GM12878 (cell line): ENCODE results near the gene DICER1. TPM values are rescaled to one million over a fixed set of nuclear protein-coding genes. Genes with fewer than 3 reads are reported as not detected.

Experiments used
- ATAC-seq: fragments of 200-7000 bp; cut with Tn5 transposase; 3 replicates; pipeline ENCODE4 v1.9.1; 2020; ENCODE audit warnings: mild to moderate bottlenecking, moderate library complexity
- BruUV-seq: library from RNA; stranded (reverse); fragments of 400-500 nt; replicated peaks from 2 replicates; lab custom pipeline; 2021; lab: Mats Ljungman, UMichigan
- CTCF ChIA-PET: fragments of 300-600 bp; sonication (Branson Sonifier 250); formaldehyde crosslinking; extraction: SDS; loops from one replicate; lab custom pipeline; 2021; ENCODE audit warnings: inconsistent platforms; lab: Yijun Ruan, JAX
- POLR2A ChIA-PET: fragments of 350-600 bp; formaldehyde crosslinking; extraction: SDS; loops from one replicate; lab custom pipeline; 2021; ENCODE audit warnings: inconsistent platforms; lab: Charles Lee
- RAD21 ChIA-PET: fragments of 300-600 bp; sonication (Branson Sonifier 250); formaldehyde crosslinking; loops from one replicate; lab custom pipeline; 2023; ENCODE audit warnings: antibody characterized with exemption; ENCODE audit not compliant: unreplicated experiment; lab: Charles Lee
- SMC1A ChIA-PET: fragments of 300-600 bp; sonication (Branson Sonifier 250); formaldehyde crosslinking; loops from one replicate; lab custom pipeline; 2023; ENCODE audit not compliant: unreplicated experiment, uncharacterized antibody; lab: Charles Lee
- DNase-seq: peaks from one replicate; pipeline ENCODE4 v3.0.0-alpha.2; 2011; ENCODE audit warnings: low read depth, low spot score
- FAIRE-seq: peaks from 3 replicates; lab custom pipeline; 2011; peaks lifted over from hg19 to GRCh38; lab: Jason Lieb, UNC
- H2AFZ ChIP-seq: 2 replicates; pipeline ENCODE4 v1.6.0; 2011; ENCODE audit warnings: low read depth, low read length, control low read depth; ENCODE audit not compliant: control insufficient read depth
- H3K27ac ChIP-seq: 2 replicates; pipeline ENCODE4 v1.5.1; 2011; ENCODE audit warnings: control low read depth; ENCODE audit not compliant: control insufficient read depth, insufficient read depth
- H3K27me3 ChIP-seq, 2 experiments: replicated peaks in 1 of 2; 2 replicates each; pipeline versions ENCODE4 v1.6.0 to v1.6.1; 2011; ENCODE audit warnings: low read length in 1 of 2; ENCODE audit not compliant: control insufficient read depth in 2 of 2, insufficient read depth in 2 of 2
- H3K36me3 ChIP-seq, 2 experiments: 2 replicates each; pipeline ENCODE4 v1.5.1; 2011; ENCODE audit warnings: low read length in 1 of 2; ENCODE audit not compliant: control insufficient read depth in 2 of 2, insufficient read depth in 2 of 2
- H3K4me1 ChIP-seq: 2 replicates; pipeline ENCODE4 v1.6.1; 2011; ENCODE audit warnings: mild to moderate bottlenecking, low read length, moderate library complexity, mixed read lengths; ENCODE audit not compliant: control insufficient read depth, insufficient read depth
- H3K4me2 ChIP-seq: 2 replicates; pipeline ENCODE4 v1.6.0; 2011; ENCODE audit warnings: control low read depth; ENCODE audit not compliant: control insufficient read depth, insufficient read depth
- H3K4me3 ChIP-seq: fragments of 200-600 bp; sonication (generic); 2 replicates; pipeline ENCODE4 v1.5.1; 2016
- H3K79me2 ChIP-seq: 2 replicates; pipeline ENCODE4 v1.6.0; 2011; ENCODE audit warnings: low read length; ENCODE audit not compliant: control insufficient read depth, insufficient read depth
- H3K9ac ChIP-seq: 2 replicates; pipeline ENCODE4 v1.8.0; 2011; ENCODE audit warnings: low read length, control low read depth, mixed read lengths; ENCODE audit not compliant: control insufficient read depth, insufficient read depth
- H3K9me3 ChIP-seq: replicated peaks from 3 replicates; pipeline ENCODE4 v1.5.1; 2011; ENCODE audit warnings: mild to moderate bottlenecking, low read length; ENCODE audit not compliant: control insufficient read depth, insufficient read depth
- H4K20me1 ChIP-seq: 2 replicates; pipeline ENCODE4 v1.6.0; 2011; ENCODE audit not compliant: control insufficient read depth, insufficient read depth
- CBX5 ChIP-seq: sonication (generic); IDR thresholded peaks from 2 replicates; pipeline ENCODE4 v1.6.1; 2016; ENCODE audit warnings: low read depth, moderate library complexity, mild to moderate bottlenecking, inconsistent platforms
- CHD2 ChIP-seq: IDR thresholded peaks from 2 replicates; pipeline ENCODE4 v1.6.1; 2011; ENCODE audit warnings: low read depth, low read length, improper control_type of control experiment, borderline replicate concordance
- MTA3 ChIP-seq: IDR thresholded peaks from 2 replicates; pipeline ENCODE4 v1.6.1; 2012; ENCODE audit warnings: low read length, inconsistent platforms, borderline replicate concordance
- NFYA ChIP-seq: IDR thresholded peaks from 2 replicates; pipeline ENCODE4 v1.6.1; 2011; ENCODE audit warnings: low read depth, mild to moderate bottlenecking, low read length, improper control_type of control experiment, borderline replicate concordance
- RB1 ChIP-seq: fragments of 450-650 bp; formaldehyde crosslinking; IDR thresholded peaks from 2 replicates; pipeline ENCODE4 v1.6.1; 2017; ENCODE audit warnings: mild to moderate bottlenecking, borderline replicate concordance
- WGBS: methylation state at CpG from one replicate; pipeline ENCODE4 v1.1.6; 2016; ENCODE audit warnings: low lambda C conversion rate; ENCODE audit not compliant: insufficient replicate concordance, insufficient coverage; ENCODE audit errors: missing lambda C conversion rate; 5-methylcytosine and 5-hydroxymethylcytosine counted together
- in situ Hi-C: fragments of 300-500 bp; cut with MboI; formaldehyde crosslinking; loops from 9 replicates; pipeline ENCODE4 v1.14.3; 2018; ENCODE audit warnings: mixed read lengths
- intact Hi-C: fragments of 100-400 bp; cut with micrococcal nuclease; formaldehyde crosslinking; loops from one replicate; pipeline ENCODE4 v1.14.2; 2022; ENCODE audit not compliant: unreplicated experiment
- polyA plus RNA-seq, 11 experiments: library from polyadenylated mRNA; depleted of rRNA in 4 of 11; unstranded in 6 of 11; stranded (reverse) in 5 of 11; fragments of >200 nt; fragmentation: Nextera tagmentation in 4 of 11; fragmentation: Illumina TruSeq in 1 of 11; extraction: Ambion mirVana in 4 of 11; extraction: Trizol in 1 of 11; gene quantifications; 1 replicate in 1 of 11; 2 replicates in 10 of 11; pipeline versions ENCODE4 v1.2.1 to v1.2.3, GENCODE V29; 2011 to 2016; ENCODE audit warnings: inconsistent platforms in 2 of 11, missing spikeins in 2 of 11, low read depth in 1 of 11
- total RNA-seq, 4 experiments: library from RNA; depleted of rRNA in 3 of 4; stranded (reverse); fragments of >200 nt in 3 of 4; fragmentation: Illumina TruSeq in 1 of 4; extraction: Trizol in 1 of 4; gene quantifications; 2 replicates each; pipeline versions ENCODE4 v1.2.1 to v1.2.3, GENCODE V29; 2013 to 2021
- TF ChIP-seq, protein P1 (sequence below): IDR thresholded peaks from 2 replicates; pipeline ENCODE4 v1.6.1; 2012; ENCODE audit warnings: low read depth, low read length, improper control_type of control experiment

The DICER1 gene
- total and polyA plus RNA-seq, 10 of the 15 experiments (the other 5 are each of a cell fraction or from before 2014, with no cell fraction given), result 6.8 to 70.8 (median 37.1) TPM

DNA sequence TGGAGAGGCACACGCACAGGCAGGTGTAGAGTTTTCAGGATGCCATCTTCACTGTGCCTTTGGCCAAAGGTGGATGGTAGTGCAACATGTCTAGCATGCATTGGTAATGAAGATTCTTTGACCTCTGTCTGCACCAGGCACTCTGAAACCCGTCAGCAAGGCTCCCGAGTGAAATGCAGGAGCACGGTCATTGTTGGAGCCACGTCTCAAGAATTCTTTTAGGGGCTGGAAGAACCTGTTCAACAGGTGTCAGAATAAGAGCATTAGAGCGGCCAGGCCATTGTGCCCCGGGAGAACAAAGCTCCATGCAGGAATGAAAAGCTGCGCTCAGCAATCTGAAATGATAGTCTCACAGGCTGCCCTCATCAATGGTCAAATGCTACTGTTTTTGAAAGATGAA is 40.2 kb upstream of the DICER1 start:
- WGBS, result 81% methylated on average over 8 of the region's 8 CpGs
- POLR2A ChIA-PET, result interaction anchor here (0.7 kb wide), 1 partner anchor 149 kb away, joined by 6 read pairs; no protein-coding TSS in a partner anchor
- in situ Hi-C loops, result loop anchor here (10.0 kb wide), 1 partner anchor 513 kb away; no protein-coding TSS in a partner anchor
- Histone ChIP-seq H3K9me3 (no peaks in the 10 kb centered on the region), H3K4me1 (no peaks in the 10 kb centered on the region), H4K20me1 (no peaks in the 10 kb centered on the region), H3K79me2 (no peaks in the 10 kb centered on the region), H3K9ac (no peak overlapping the region), H3K27ac (no peak overlapping the region), H3K4me2 (no peak overlapping the region), H3K4me3 (no peak overlapping the region), H2AFZ (no peak overlapping the region), H3K36me3 (no peaks in the 10 kb centered on the region; a peak in 1 of 4 replicates), H3K27me3 (no peaks in the 10 kb centered on the region)
- intact Hi-C loops, result loop anchor here (2.0 kb wide), 1 partner anchor 509 kb away; no protein-coding TSS in a partner anchor
- DNase-seq, result no peak
- FAIRE-seq, result no peak
- no TSS peak for BruUV-seq
- SMC1A ChIA-PET, result interaction anchor here (0.7 to 4.5 kb wide), 4 partner anchors 9 to 121 kb away, joined by 3 to 18 read pairs (median 12); no protein-coding TSS in a partner anchor
- ATAC-seq, result no peak
- TF ChIP-seq CHD2, result no peak
- no peak for TF ChIP-seq NFYA
- no peak for TF ChIP-seq RB1
- TF ChIP-seq, protein P1, sequence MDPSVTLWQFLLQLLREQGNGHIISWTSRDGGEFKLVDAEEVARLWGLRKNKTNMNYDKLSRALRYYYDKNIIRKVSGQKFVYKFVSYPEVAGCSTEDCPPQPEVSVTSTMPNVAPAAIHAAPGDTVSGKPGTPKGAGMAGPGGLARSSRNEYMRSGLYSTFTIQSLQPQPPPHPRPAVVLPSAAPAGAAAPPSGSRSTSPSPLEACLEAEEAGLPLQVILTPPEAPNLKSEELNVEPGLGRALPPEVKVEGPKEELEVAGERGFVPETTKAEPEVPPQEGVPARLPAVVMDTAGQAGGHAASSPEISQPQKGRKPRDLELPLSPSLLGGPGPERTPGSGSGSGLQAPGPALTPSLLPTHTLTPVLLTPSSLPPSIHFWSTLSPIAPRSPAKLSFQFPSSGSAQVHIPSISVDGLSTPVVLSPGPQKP, result no peak
- TF ChIP-seq MTA3, result no peak
- no peak for TF ChIP-seq CBX5
- RAD21 ChIA-PET, result interaction anchor here (0.7 to 2.5 kb wide), 4 partner anchors 8 to 130 kb away, joined by 3 to 15 read pairs (median 4); no protein-coding TSS in a partner anchor
- CTCF ChIA-PET, result interaction anchor here (0.7 to 4.6 kb wide), 4 partner anchors 14 to 114 kb away, joined by 3 to 54 read pairs (median 8); no protein-coding TSS in a partner anchor
